GM21619 (cell line): ENCODE results near the gene SLC15A3.

Experiments used
- ATAC-seq: cut with Tn5 transposase; IDR thresholded peaks from one replicate; pipeline ENCODE4 v1.9.1; 2021; ENCODE audit not compliant: unreplicated experiment

The SLC15A3 gene

GRCh38 chr11:60947700-60948099 lies 4.3 kb downstream of the SLC15A3 start:
- ATAC-seq, result no peak

- ATAC-seq, result no peak
These were observed 5.2 kb downstream of the SLC15A3 start for GRCh38 chr11:60946601-60947264.

- no peak for ATAC-seq
These were observed 6.7 kb downstream of the SLC15A3 start for GRCh38 chr11:60945295-60945667.

GRCh38 chr11:60944490-60945294 lies 7.3 kb downstream of the SLC15A3 start:
- ATAC-seq, result no peak

- ATAC-seq, result no peak
These were observed 8.9 kb downstream of the SLC15A3 start for GRCh38 chr11:60942970-60943565.

GRCh38 chr11:60942219-60942618 lies 9.8 kb downstream of the SLC15A3 start:
- ATAC-seq, result no peak

GRCh38 chr11:60941371-60942119 lies 10.4 kb downstream of the SLC15A3 start:
- no peak for ATAC-seq

GRCh38 chr11:60939855-60940254 lies 12.1 kb downstream of the SLC15A3 start:
- ATAC-seq, result no peak

- no peak for ATAC-seq
These were observed 12.7 kb downstream of the SLC15A3 start for GRCh38 chr11:60939301-60939700.

GRCh38 chr11:60938500-60938899 lies 13.5 kb downstream of the SLC15A3 start:
- ATAC-seq, result no peak

- ATAC-seq, result no peak
These were observed 14.2 kb downstream of the SLC15A3 start for GRCh38 chr11:60937811-60938210.

GRCh38 chr11:60937144-60937527 lies 14.8 kb downstream of the SLC15A3 start:
- no peak for ATAC-seq

- ATAC-seq, result no peak
These were observed 15.4 kb downstream of the SLC15A3 start for GRCh38 chr11:60936467-60937143.

GRCh38 chr11:60935676-60936442 lies 16.1 kb downstream of the SLC15A3 start:
- ATAC-seq, result no peak

GRCh38 chr11:60934790-60935605 lies 17.0 kb downstream of the SLC15A3 start:
- ATAC-seq, result no peak

- no peak for ATAC-seq
These were observed 17.7 kb downstream of the SLC15A3 start for GRCh38 chr11:60934124-60934789.

- ATAC-seq, result no peak
These were observed 18.4 kb downstream of the SLC15A3 start for GRCh38 chr11:60933416-60934123.
